Breast epithelium (tissue), 3 donors: ENCODE measurements around the gene CTDSPL.

Experiments used
- CTCF ChIP-seq, 3 donors: fragments of 450-650 bp; IDR thresholded peaks; one replicate each; pipeline ENCODE4 v1.5.1; 2016 to 2017; ENCODE audit warnings: antibody characterized with exemption in 3 of 3, mild to moderate bottlenecking in 3 of 3, moderate library complexity in 3 of 3
- POLR2A ChIP-seq: fragments of 450-650 bp; IDR thresholded peaks from one replicate; pipeline ENCODE4 v1.6.1; 2016; ENCODE audit warnings: antibody characterized with exemption, mild to moderate bottlenecking, moderate library complexity

DNA sequence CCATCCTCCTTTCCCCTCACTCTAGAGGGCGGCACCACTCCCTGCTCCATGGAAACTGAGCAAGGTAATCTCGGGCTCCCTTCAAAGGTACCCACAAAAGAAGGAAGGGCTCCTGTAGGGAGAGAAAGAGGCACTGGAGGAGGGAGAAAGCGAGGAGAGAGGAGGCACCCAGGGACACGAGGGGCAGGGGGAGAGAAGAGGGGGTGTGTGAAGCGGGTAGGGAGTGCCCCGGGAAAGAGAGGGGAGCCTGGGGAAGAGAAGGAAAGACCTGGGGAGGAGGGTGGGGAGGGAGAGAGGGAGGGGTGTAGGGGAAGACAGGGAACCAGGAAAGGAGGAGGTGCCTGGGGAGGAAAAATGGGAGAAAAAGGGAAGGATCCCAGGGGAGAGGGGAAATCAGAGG lies 129.4 kb downstream of the CTDSPL start:
- TF ChIP-seq POLR2A (no peak), CTCF (IDR thresholded peaks at IDR 0.05) (no peak)
